G401 (cell line): Measurements from ENCODE around the gene FERMT3. TPM values are rescaled to one million over a fixed set of nuclear protein-coding genes. Genes with fewer than 3 reads are reported as not detected.
"Not testable (repeated sequence)": the region's sequence is repeated elsewhere in the genome, so short reads cannot be mapped to it uniquely, and the experiment has no call there.

ENCODE experiments used
- DNase-seq: peaks from one replicate; pipeline ENCODE4 v3.0.0-alpha.2; 2015; ENCODE audit warnings: low spot score
- in situ Hi-C: cut with HindIII; loops from 2 replicates; pipeline ENCODE4 v1.10.0; 2016; ENCODE audit warnings: low sequenced_read_pairs, mixed read lengths
- total RNA-seq: library from RNA; depleted of rRNA; stranded (reverse); fragments of >200 nt; shearing (Covaris generic); gene quantifications from 2 replicates; pipeline ENCODE4 v1.2.3, GENCODE V29; 2014

Gene FERMT3
- total RNA-seq, 1 experiment from 2014 or later, result 5.9 TPM

DNA sequence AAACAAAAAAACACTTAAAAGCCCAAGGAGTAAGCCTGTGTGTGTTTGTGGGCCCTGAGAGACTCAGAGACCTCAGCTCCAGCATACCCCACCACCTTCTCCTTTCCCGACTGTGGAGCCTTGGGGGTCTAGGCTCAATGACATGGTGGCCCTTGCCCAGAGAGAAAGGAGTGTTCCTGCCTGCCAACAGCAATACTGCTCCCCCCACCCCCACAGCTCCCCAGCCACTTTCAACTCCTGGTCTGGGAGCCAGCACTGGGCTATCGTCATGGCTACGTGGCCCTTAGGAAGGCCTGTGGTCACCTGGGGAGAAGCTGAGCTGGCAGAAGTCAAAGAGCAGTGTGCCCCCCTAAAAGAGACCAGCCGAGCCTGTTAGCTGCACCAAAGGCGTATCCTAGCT lies 37.6 kb downstream of the FERMT3 start:
- no peak for DNase-seq
- in situ Hi-C loops, result no loop called here

DNA sequence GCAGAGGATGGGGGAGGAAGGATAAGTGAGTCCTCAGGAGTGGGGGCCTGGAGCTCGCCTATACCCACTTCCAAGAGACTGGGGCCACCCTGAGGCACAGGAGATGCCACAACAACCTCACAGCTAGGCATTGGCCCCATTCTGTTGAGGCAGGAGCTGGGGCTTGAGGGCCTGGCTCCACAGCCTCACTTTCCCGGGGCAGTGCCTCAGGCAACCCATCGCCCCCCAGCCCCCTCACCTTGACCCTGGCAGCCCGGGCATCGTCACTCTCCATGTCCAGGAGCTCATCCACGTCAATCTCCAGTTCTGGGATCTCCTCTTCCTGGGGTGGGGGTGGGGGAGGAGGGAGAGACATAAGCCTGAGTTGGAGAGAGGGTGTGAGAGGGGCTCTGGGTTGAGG lies 38.4 kb downstream of the FERMT3 start:
- in situ Hi-C loops, result no loop called here

DNA sequence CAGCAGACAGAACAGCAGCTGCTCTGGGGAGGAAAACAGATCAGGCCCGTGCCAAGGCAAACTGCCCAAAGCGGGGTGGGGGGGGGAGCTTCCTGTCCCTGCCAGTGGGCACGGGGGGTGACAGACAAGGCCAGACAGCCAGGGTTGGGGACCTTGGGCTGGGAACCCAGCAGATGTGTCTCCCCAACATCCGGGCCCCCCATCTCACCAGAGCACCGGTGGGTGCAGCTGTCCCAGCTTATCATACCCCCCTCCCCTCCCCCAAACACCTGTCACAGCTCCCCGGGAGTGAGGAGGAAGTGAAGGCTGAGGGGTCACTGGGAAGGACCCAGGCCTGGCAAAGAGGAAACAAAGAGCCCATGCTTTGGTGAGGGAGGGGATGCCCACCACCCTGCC lies 38.9 kb downstream of the FERMT3 start:
- in situ Hi-C loops, result no loop called here
- DNase-seq, result no peak

More for the DNA sequence above, 38.4 kb downstream of the FERMT3 start:
- no peak for DNase-seq

DNA sequence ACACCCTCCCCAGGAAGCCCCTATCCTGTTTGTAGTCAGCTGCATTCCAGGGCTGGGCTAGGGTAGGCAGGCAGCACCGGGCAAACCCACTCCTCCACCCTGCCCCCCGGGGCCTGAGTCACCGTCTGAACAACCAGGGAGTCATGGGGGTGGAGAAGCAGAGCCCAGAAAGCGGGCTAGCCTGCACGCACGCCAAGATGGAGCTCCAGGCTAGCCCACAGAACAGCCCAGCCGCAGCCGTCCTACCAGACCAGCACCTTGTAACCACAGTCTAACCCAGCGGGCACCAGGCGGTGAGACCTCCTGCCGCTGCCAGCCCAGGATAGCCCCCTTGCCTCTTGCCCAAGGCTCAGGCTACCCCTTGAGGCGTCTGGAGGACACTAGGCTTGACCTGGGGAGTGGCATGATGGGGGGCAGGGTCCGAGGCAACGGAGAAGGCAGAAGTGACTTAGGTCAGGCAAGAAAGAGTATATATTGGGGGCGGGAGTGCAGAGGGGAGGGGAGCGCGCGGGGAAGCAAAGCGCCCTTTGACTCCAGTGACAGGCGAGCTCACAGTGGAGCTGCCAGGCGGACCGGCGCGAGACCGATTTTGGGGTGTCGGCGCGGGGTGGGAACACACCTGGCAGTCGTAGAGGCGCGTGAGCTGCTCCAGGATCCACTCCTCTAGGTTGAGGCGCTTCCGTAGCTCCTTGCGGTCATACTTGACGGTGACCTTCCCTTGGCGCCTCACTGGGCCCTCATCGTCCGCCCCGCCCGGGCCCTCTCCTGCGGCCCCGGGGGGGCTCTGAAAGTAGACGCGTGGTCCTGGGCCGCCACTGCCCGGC lies 39.5 kb downstream of the FERMT3 start:
- DNase-seq, result no peak
- in situ Hi-C loops, result no loop called here

DNA sequence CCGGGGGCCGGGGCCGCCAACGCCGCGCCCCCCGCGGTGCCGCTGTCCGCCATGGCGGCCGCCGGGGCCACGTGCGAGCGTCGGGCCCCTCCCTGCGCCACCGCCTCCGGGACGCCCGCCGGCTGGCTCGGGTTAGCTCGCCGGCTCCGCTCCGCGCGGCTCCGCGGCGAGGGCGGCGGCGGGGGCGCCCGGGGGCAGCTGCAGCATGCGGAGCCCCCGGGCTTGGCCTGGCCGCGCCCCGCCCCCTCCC lies 40.0 kb downstream of the FERMT3 start:
- DNase-seq, in situ Hi-C loops: not testable (repeated sequence)

DNA sequence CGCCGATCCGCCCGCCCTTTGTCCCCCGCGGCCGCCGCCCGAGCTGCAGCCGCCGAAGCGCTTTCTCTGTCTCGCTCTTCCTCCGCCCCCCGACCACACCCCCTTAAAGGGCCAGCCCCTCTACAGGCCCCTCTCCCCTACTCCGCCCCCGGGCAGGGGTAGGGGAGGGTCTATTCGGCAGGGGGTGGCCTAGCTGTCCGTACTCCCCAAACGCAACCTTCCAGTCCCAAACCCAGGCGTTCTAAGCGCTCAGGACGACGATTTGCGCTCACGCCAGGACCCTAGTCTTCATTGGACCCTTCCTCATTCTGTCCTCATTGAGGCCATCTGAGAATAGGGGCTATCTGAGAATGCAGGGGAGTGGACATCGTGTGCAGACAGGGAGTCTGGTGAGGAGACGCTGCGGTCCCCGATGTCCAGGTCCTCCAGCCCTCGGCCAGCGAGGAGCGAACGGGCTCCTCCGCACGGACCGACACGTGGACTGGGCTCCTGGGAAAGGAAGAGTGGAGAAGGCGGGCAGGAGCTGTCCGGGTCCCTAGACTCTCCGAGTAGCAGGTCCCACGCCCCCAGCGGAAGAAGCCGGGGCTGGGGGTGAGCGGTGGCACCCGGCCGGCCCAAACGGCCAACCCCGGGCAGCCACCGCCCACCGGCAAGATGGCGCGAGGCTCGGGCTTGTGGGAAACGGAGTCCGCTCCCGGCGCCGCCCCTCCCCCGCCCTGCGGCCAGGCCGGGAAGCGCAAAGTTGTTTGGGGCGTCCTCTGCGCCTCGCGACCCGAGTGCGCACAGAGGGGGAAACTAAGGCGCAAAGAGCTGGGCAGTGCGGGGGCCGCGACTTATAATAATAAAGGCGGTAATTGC lies 40.6 kb downstream of the FERMT3 start, which contains the start of gene PPP1R14B:
TSS of gene PPP1R14B (minus strand) at position 73 of the 858 bp plus-strand sequence. CDS start 270 bp downstream, outside the sequence.
- in situ Hi-C loops, result no loop called here
- peak; percentile 79 for DNase-seq

DNA sequence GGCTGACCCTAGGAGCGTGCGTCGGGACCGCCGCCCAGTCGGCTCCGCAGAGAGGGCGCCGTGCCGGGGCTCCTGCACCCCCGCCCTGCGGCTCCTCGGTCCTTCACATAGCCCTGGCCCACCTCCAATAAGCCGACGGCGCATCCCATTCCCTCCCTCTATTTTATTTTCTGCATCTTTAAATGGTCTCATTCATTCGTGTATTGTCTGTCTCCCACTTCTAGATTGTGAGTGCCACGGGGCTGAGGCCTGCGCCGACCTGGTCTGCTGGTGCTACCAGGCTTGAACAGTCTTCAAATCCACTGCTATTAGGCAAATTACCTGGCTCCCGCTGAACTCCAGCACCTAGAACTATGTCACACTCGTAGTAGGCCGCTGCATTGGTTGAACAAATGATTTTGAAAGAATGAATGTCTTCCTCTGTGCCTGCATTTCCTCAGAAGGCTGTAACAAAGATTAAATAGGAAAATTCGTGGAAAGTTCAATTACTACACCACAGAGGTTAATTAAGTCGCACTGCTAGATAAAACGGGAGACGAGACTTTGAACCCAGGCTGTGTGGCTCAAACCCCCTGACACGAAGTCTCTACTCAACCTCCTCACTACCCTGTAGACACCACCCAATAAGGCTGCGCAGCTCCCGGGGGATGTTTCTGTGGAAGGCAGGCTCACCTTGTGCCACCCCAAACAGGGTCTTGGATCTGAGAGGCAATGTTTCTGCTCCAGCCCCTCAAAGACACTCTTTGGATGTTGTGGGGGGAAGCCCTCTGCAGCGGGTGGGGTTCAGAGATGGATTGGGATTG lies 41.4 kb downstream of the FERMT3 start:
- in situ Hi-C loops, result no loop called here
- DNase-seq, result no peak

DNA sequence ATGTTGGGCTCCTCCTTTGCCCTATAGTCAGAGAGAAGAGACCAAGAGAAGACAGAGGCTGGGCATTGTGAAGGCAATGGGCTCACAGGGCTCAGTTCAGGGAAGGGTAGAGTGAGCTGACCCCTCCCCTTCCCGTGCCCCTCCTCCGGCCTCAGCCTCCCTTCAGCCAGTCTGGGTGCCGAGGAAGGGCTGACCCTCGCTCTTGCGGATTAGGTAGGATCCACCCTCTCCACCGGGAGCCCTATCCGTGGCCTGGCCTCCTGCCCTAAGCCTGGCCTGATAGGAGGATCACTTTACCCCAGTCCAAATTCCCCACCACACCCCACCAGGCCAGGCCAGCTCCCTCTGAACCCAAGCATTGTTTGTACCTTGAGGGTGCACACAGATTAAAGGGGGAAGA lies 42.1 kb downstream of the FERMT3 start:
- in situ Hi-C loops, result no loop called here
- DNase-seq, result no peak

DNA sequence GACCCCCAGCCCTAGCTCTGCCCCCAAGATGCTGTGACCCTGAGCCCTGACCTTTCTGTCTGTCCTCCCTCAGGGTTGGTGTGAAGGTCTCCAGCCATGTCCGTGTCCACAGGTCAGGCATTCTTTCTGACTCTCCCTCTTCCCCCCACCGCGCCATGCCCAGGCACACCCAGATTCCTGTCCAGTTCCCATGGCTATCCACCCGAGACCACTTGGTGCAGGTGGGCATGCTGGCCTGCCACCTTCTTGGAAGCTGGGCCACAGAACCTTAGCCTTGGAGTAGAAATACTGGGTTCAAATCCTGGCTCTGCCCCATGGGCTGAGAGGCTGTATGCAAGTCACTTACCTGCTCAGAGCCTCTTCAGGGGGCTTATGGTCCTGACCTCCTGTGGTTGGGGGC lies 42.5 kb downstream of the FERMT3 start:
- DNase-seq, result no peak
- in situ Hi-C loops, result no loop called here

DNA sequence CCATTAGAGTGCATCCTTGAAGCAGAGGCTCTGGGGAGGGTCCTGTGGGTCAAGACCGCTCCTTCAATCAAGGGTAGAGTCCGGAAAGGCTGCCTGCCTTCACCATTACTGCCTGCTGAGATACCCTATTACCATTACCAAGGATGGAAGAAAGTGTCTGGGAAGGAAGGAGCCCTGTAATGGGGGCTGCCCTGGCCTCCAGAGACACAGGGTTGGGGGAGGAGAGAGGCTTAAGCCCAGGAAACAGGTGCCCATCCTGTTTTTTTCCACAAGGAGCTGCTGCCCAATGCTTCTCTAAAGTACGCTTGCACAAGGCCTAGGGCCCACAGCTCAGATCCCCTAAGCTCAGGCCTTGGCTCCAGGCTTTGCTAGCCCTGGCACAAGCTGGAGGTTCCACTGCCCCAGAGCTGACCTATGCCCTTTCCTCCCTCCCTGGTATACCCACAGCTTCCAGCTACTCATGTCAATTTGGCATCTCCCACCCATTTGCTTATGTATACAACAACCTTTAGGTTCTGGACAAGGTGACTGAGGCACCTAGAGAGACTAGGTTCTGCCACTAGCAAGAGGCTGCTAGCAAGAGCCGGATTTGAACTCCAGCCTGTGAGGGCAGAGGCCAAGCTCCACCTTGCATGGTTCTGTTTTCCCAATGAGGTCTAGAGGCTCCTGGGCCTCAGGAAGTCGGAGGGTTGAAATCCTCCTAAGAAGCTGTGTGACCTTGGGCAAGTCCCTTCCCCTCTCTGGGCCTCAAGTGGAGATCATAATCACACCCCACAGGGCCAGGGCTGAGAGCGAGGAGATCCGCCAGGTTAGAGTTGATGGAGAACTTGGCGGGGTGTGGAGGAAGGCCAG lies 43.3 kb downstream of the FERMT3 start:
- no peak for DNase-seq
- in situ Hi-C loops, result no loop called here

DNA sequence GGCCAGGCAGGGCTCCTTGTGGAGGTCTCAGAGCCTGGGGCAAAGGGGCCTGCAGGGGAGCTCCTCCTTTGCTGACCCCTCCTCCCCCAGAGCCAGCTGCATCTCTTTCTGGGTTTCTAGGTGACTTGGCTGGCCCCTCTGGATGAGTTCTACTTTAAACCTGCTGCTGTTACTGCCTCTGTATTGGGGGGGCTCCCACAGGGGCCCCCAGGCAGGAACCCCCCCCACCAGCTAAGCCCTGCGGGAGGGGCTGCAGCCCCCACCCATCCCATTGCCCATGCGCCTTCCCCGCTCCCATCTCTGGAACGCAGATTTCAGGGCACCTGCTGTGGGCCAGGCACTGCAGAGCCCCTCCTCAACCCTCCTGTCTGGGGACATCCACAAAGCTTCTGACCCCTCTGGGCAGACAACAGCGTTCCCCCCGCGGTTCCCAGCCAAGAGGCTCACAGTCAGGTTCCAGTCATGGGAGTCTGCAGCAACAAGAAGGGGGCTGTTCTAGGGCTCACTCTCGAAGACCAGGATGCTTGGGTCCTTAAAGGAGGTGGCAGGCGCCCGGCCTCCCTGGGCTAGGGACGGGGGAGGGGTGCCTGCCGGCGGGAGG lies 44.0 kb downstream of the FERMT3 start:
- in situ Hi-C loops, result no loop called here
- DNase-seq, result no peak

DNA sequence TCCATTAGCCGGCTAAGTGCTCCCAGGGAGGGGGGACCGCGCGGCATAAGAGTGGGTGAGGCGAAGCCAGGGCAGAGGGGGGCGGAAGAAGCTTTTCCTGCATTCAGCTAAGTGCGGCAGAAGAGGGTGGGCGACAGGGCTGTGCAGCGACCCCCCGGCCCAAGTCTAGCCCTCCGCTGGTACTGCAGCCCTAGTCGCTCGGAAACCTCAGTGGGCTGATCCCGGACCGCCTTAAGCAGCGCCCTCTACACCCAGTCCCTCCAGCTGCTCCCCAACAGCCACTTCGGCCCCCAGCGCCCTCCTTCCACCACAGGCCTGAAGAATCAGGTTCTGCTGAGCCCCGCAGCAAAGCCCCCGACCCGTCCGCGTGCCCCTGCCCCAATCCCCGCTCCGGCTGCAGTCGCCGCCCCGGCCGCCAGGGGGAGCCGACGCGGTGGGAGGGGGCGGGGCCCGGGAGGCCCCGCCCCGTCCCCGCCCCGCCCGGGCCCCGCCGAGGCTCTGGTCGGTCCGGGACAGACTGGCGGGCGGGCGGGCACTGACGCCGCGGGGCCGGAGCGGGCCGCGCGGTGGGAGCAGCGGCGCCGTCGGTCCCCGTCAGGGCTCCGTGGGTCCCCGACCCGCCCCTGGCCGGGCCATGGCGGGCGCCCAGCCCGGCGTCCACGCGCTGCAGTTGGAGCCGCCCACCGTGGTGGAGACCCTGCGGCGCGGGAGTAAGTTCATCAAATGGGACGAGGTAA lies 44.7 kb downstream of the FERMT3 start, which contains the start of gene PLCB3:
TSS of gene PLCB3 (plus strand) at position 515 of the 737 bp plus-strand sequence. CDS start at position 635, 120 bp downstream.
- in situ Hi-C loops, result no loop called here
- no peak for DNase-seq

DNA sequence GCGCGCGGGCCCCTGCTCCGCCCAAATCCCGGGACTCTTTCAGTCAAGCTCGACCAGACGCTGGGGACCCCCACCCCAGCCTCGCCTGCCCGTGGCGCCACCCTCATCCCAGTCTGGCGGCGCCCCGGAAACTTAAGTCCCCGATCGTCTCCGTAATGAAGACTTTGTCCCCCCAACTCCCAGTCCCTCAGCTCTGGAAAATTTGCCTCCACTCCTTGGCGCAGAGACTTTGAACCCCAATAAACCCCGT lies 45.2 kb downstream of the FERMT3 start:
- in situ Hi-C loops, result no loop called here
- DNase-seq, result no peak

DNA sequence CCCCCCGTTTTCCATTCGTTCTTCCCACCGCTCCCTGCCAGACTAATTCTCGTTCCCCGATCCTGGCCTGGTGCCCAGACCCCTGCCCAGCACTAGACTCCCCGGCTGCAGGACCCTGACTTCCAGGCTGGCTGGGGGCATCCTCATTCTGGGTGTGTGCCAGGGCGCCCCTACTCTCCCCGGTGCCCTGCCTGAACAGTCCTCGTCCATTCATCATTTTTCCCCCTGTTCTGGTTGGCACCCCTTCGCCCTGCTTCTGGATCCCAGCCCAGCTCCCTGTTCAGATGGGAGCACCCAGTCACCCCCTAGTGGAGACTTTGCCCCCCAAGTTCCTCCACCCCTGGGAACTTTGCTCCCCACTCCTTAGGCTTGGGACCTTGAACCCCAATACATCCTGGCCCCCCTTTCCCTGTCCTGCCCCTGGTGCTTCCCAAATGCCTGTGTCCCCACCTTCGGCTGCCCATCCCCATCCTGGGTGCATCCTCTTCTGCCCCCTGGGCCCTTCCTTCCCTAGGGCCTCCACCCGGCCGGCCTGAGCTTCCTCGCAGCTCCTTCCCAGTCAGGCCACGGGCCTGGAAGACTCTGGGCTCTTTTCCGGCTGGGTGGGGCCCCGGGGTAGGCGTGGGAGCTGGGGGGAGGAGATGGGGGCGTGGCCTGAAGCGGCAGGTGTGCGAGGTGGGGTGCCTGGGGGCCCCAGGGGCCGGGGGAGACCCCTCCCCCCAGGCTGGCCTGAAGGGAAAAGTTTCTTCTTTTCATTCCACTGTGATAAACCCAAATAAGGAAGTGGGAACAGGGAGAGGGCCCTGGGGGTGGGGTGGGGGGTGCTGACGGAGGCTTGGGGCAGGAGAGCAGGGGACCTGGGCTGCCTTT lies 45.7 kb downstream of the FERMT3 start:
- in situ Hi-C loops, result no loop called here
- no peak for DNase-seq

DNA sequence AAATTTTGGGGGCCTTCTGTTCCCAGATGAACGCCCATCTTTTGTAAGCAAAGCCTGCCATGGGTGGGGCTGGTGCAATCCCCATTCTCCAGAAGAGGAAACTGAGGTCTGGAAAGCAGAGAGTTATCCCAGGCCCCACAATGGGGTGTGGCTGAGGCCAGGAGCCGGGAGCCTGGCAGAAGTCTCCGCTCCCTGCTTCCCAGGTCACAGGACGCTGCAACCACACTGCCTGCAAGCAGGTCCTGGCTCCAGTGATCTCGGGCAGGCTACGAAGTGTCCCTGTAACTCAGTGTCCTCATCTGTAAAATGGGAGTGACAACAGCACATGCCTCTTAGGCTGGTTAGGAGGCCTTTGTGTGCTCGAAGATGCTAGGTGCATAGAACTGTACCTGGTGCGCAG lies 46.5 kb downstream of the FERMT3 start:
- no peak for DNase-seq
- in situ Hi-C loops, result no loop called here

DNA sequence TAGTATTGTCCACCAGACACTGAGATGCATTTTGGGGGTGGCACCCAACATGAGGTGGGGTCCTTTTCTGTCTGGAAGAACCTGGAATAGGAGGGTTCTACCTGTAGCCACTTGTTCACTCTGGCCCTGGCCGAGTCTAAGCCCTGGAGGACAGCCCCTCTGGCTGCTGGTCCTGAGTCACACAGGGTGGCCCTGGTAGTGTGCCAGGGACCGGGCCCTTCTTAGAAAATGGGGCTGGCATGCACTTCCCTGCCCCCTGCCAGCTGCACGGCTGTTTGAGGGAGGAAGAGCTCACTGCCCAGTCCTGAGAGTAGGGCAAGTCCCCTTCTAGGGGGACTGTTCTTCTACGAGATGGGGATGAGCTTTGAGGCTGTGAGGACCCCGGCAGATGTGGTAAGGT lies 47.0 kb downstream of the FERMT3 start:
- in situ Hi-C loops, result no loop called here
- DNase-seq, result peak; percentile 78

DNA sequence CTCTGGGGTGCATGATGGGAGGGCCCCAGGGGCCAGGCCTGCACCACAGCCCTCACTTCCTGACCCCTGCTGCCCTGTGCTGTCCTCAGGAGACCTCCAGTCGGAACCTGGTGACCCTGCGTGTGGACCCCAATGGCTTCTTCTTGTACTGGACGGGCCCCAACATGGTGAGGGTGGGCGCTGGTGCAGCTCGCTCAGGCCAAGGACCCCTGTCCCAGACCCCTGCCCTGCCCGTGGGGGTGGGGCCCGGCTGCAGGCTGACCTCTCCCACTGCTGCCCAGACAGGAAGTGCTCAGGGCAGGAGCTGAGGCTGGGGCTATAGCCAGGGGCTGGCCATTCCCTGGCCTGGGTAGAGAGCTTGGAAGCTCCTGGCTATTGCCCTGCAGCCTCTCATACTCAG lies 47.8 kb downstream of the FERMT3 start:
- in situ Hi-C loops, result no loop called here
- no peak for DNase-seq
